Effector CD8-positive, alpha-beta T cell (primary cell): ENCODE results near the gene EMC6.

Source experiments
- DNase-seq: peaks from one replicate; lab custom pipeline; 2025; lab: John Stamatoyannopoulos, UW
- total RNA-seq, 4 experiments: gene quantifications; one replicate each; lab custom pipeline; 2026; lab: John Stamatoyannopoulos, UW

EMC6 gene
- total RNA-seq = 11.4 to 24.4 (median 18.2) reads per million in 4 experiments

- peak; percentile 99 for DNase-seq
Observed at GRCh38 chr17:3668279-3669084, at the start of gene EMC6, which contains the start of gene TAX1BP3. EMC6 (plus strand) TSS chr17:3668812; CDS start chr17:3669147, 335 bp downstream. TAX1BP3 (minus strand) TSS chr17:3668578; CDS start chr17:3668526, 52 bp downstream.

DNA sequence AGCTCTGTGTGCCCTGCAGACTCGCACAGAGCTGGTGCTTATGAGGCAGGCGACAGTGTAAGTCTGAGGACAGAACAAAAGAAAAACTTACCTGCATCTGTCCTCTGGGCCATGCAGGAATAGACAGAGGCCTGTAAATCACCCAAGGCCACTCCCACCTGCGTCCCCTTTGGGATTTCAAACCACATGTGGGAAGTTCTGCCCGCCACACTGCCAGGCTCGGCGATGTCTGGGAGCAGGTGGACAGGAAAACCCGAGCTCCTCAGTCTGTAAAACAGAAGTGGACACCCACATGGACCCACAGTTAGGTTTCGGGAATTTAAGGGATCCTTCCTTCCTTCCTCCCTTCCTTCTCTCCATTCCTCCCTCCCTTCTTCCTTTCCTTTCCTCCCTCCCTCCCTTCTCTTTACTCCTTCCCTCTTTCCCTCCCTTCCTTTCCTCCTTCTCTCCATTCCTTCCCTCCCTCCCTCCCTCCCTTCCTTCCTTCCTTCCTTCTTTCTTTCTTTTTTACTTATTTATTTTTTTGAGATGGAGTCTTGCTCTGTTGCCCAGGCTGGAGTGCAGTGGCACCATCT, 47.4 kb upstream of the EMC6 start:
- DNase-seq = no peak

- DNase-seq = no peak
Observed at GRCh38 chr17:3622977-3623594, 45.5 kb upstream of the EMC6 start.

DNA sequence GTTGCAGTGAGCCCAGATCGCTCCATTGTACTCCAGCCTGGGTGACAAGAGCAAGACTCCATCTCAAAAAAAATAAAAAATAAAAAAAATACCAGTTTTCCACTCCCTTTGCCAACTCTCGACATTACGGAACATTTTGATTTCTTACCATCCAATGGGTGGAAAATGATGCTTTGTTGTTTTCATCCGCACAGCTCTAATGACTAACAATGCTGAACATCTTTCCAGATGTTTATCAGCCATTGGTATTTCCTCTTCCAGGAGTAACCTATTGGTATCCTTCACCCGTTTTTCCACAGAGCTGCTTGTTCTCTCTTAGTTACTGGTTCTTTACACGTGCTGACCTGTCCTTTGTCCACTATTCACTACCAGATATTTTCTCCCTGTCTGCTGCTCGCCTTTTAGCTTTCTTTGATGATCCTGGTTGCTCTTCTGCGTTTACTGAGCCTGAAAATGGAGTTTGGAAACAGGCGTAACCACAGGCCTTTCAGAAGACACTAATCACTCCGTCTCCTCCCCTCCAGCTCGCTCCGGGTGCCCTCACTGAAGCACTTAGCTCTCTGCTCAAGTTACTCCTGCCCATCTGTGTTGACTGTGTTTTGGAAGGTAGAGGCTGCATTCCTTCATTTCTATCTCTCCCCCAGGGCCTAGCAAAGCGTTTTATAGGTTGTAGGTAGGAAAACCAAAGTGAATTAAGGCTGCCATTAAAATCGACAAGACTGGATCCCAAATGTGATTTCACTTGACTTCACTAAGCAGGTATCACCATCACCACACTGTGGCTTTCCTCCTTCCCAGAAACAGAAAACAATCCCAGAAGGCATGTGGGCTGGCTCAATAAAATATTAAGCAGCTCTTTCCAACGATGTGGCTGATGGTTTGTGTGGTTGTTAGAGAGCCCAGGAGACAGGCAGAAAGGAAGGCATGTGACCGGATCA, 41.5 kb upstream of the EMC6 start:
- no peak for DNase-seq

DNA sequence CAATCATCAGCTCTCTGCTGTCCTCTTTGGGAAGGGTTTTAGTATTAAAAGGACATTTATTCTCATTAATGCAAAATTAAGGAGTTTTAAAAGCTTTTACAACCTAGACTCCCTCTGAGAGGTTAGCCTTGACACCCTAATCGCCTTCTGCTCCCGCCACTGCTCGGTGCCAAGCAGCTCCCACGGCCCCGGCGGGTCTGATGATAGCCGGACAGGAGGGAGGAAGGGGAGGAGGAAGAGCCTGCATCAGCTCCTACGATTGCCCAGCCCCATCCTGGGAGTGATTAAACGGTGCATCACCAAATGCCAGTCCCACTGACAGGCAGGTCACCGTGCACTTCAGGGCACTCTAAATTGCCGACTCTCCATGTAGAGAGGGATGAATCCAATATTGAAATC, 40.8 kb upstream of the EMC6 start:
- DNase-seq = no peak

DNA sequence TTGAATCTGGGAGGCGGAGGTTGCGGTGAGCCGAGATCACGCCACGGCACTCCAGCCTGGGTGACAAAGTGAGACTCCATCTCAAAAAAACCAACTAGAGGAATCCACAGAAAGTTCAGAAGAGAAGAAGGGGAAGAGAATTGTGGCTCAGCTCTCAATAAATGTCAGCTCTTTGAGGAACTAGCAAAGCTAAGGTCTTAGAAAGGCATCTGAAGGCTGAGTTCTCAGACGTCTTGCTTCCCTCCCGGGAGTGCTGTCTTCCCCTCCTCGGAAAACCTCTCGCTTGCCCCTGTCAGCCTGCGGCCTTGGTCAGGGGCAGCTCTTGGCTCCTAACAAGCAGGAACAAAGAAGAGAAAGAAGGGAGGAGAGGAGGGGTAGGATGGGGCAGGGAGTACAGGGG, 37.8 kb upstream of the EMC6 start:
- no peak for DNase-seq

DNA sequence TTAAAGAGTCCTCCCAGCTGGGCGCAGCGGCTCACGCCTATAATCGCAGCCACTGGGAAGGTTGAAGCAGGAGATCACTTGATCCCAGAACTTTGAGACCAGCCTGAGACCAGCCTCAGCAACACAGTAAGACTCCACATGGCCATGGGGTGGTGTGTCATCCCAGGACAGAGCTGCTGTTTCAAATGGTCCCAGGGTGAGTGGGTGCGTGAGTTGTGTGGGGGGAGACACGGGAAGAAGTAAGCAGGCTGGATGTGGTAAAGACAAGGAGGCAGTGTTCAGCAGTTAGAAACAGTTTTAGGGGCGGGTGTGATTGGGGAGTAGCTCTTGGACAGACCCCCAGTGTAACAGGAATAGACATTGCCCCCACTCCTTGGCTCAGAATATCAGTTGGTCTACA, 36.3 kb upstream of the EMC6 start:
- DNase-seq = no peak

DNA sequence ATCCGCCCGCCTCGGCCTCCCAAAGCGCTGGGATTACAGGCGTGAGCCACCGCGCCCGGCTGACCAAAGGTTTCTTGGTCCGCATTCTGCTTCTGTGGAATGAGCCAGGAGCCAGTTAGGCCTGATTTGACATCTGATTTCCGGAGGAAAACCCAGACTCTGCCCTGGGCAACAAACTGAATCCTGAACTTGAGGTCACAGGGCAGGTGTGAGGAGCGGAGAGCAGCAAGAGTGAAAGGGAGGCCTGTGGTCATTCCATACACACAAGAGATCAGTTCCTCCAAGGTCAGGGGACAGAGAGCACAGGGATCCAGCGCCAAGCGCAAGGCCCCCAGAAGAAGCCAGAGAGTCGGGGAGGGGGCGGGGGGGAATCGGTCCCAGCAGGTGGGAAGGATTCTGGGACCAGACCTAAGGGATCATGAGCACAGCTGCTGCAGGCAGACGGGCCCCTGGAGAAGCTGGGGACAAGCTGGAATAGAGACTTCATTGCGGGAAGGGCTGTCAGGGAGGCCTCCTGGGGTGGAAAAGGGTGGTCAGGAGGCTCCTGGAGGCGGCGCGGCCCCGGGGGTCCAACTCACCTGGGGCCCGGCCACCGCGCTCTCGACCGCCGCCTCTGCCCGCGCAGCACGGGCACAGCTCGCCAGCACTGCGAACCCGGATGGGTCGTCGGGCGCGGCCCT, 33.0 kb upstream of the EMC6 start:
- no peak for DNase-seq

DNA sequence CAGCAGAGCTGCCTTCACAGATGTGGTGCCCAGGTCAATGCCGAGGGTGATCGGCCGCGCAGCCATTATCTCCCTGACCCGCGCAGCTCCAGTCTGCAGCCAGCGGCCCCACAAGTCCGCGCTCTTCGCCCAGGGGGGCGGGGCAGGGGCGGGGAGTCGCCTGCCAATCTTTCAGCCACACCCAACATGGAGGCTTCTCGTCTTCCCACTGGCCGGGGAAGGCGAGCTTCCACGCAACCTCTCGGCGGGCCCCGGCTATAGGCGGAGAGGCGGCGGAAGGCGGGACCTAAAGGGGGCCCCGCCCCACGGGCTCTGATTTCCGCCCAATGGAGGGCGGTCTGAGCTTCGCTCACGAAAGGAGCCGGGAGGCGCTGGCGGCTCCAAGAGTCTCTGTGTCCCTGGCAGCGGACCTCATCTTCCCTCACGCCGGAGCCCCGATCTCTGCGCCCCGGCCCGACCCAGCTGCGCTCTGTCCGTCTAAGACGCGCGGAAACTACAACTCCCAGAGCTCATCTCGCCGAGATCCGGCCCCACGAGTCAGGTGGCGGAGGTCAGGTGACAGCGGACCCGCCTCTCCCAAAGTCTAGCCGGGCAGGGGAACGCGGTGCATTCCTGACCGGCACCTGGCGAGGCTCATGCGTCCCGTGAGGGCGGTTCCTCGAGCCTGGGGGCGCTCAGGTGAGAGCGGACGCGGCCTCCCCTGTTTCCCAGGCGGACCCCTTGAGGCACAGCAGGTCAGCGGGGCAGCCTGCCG, 32.3 kb upstream of the EMC6 start, which contains the start of the genes CTNS and SHPK:
TSS of gene CTNS (plus strand) at position 607 of the 754 bp plus-strand sequence. CDS start 3,447 bp downstream, outside the sequence.
TSS of gene SHPK (minus strand) at position 97 of the 754 bp plus-strand sequence. CDS start at position 66, 31 bp downstream.
- peak; percentile 91 for DNase-seq

DNA sequence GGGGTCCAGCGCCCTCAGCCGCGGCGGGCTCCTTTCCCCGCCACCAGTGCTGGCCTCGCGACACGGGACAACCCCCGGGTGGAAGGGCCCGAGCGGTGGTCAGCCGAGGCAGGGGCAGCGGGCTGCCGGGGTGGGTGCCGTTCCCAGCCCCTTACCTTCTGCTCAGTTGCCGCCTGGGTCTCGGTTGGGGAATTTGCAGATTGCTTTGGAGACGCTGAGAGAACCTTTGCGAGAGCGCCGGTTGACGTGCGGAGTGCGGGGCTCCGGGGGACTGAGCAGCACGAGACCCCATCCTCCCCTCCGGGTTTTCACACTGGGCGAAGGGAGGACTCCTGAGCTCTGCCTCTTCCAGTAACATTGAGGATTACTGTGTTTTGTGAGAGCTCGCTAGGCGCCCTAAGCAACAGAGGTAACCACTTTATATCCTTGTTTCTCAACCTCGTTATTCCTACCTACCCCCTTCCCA, 31.7 kb upstream of the EMC6 start:
- no peak for DNase-seq

GRCh38 chr17:3639981-3640596, 28.5 kb upstream of the EMC6 start:
- DNase-seq = no peak

DNA sequence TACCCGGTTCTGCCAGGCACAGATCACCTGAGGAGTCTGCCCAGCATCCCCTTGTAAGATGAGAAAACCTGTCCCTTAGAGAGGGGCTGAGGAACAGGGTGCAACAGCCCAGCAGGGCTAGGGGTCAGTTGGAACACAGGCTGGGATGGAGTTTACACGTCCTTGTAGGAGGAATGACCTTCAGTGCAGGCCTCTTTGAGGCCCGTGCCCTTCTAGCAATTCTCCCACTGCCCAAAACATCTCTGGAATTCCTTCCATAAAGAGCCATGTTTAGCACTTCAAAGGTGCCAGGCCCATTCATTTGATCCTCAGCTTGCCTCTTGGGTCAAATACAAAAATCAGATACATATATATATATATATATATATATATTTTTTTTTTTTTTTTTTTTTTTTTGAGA, 27.6 kb upstream of the EMC6 start:
- no peak for DNase-seq

DNA sequence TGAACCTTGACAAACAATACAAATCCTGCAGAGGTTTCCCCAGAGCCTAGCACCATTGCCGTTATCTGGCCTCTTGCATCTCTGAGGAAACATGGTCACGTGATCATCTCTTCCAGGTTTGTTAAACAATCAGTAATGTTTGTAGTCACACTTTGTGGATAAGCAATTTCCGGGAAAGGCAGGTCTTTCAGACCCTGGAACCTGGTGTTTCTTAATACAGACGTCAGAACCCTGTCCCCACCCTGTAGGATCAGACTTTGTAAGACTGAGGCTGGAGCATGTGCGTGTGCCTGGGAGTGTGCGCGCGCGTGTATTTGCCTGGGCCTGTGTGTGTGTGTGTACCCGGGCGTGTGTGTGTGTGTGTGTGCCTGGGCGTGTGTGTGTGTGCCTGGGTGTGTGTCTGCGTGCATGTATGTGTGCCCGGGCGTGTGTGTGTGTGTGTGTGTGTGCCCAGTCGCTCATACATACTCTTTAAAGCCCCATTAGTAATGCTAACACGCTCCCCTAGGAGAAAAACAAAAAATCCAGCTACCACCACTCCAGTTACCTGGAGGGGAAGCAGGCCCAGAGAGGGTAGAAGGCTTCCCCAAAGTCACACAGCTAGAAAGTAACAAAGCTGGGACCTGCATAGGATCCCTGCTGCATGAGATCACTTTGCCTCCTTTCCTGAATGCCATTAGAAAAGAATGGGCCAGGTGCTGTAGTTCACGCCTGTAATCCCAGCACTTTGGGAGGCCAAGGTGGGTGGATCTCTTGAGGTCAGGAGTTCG, 26.7 kb upstream of the EMC6 start:
- no peak for DNase-seq

- no peak for DNase-seq
Observed at GRCh38 chr17:3643889-3644349, 24.7 kb upstream of the EMC6 start.

GRCh38 chr17:3645310-3645709, 23.3 kb upstream of the EMC6 start:
- DNase-seq = no peak

DNA sequence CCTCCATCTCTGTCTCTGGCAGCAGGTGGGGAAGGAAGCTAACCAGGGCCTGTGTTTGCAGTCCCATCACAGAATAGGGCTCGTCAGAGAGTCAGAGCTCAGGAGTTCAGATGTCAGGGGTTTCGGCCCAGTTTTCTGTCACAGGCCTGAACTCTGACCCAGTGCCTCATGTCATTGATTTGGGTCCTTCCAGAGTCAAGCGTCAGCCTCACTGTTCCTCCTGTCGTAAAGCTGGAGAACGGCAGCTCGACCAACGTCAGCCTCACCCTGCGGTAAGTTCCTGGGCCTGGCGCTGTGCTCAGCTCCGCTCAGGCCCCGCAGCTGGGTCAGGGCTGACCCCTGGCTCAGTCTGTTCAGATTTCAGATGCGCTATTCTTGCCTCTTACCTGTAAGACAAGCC, 21.4 kb upstream of the EMC6 start:
- DNase-seq = no peak

- no peak for DNase-seq
Observed at GRCh38 chr17:3647769-3648555, 20.6 kb upstream of the EMC6 start.

GRCh38 chr17:3655766-3656165, 12.8 kb upstream of the EMC6 start:
- no peak for DNase-seq
